ENCODE data around the gene PLXNA2.

Gene PLXNA2

GRCh38 chr1:208222376-208223126, 21.6 kb downstream of the PLXNA2 start:
- DNase-seq: no peak

DNA sequence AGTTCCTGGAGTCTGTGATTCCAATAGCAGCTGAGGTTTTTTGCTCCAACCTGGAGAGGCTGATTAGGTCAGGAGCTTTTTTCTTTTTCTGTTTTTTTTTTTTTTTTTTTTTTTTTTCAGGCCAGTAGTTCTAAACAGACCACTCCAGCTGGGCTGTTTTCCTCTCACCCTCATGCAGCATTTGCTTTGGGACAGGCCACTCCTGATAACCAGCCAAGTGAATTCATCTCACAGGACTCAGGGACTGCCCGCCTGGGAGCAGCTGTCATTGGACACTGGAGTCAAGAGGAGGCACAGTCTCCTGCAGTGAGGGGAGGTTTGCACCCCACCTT, 22.9 kb downstream of the PLXNA2 start:
- no peak for DNase-seq

DNA sequence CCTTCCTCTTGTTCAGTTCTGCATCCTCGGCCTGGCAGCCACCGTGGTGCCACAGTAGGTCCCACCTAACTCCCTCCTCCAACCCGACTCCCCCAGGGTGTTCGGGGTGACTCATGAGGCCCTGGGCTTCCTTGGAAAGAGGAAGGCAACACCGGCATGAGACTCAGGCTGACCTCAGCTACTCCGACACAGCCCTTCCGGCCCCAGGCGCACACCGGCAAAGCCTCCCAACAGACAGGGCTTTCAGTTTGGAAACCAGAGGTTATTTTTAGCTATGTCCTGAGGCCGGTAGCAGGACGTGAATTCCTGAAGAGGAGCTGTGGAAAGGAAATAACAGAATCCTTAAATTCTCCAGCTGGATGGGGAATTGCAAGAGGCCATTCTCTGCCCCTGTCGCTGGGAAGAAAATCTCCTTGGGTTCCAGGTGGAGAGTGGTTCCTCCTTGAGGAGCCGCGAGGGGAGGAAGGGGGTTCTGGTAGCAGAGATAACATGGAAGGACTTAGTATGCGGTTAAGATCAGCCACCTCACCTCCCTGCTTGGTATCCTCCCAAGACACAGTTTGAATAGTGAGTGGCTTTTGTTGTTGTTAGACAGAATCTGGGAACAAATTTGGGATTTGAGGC, 24.4 kb downstream of the PLXNA2 start:
- DNase-seq: no peak

- no peak for DNase-seq
Observed at GRCh38 chr1:208219098-208219658, 25.0 kb downstream of the PLXNA2 start.

DNA sequence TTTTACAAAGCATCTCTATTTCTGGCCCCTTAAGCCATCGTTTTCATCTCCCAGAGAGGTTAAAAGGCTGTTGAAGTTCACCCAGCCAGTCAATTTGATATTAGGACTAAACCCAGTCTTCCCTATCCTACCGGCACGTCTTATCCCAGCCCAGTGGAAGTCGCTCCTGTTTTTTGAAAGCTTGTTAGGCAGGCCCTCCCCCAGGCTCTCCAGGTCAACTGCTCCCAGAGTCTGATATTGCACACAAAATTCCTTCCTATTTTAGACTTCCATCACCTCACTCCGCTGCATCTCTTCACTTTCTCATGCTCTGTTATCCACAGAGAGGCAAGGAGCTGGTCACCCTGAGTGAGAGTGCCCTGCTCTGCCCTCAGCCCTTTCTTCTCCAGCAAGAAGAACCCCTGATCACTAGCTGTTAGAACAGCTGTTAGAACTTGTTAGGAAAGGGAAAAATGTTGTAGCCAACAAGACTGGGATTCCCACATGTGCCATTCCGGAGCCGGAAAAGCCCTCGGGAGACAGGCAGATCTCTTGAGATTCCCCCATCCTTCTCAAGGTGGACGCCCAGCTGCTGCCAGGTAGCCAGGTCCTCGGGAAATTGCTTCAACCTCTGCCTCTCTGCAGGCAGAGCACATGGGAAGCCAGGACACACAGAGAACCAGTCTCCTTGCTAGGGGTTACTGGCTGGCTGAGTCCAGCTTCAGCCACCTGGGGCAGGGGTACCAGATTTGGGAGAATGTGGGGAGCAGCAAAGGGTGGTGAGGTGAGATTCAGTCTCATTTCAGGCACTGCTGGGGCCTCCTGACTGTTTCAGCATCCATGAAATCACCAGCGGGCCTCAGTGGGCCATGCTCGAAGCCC, 25.7 kb downstream of the PLXNA2 start:
- DNase-seq: no peak

DNA sequence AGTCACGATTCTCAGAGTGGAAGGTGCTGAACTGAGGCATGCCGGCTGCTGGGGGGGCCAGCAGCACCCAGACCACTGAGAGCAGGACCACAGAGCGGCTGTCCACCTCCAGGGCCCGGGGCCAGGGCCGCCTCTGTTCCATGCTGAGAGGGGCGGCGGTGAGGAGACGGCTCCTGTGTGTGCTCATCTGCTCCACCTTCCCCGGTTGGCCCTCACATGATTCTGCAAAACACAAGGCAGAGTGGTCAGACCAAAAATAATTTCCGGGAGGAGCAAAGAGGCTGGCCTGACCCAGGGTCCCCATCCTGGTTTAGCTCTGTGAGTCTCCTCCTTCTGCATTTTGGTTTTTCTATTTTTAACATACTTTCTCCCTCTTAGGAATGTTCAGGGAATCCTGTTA, 26.4 kb downstream of the PLXNA2 start:
- no peak for DNase-seq

DNA sequence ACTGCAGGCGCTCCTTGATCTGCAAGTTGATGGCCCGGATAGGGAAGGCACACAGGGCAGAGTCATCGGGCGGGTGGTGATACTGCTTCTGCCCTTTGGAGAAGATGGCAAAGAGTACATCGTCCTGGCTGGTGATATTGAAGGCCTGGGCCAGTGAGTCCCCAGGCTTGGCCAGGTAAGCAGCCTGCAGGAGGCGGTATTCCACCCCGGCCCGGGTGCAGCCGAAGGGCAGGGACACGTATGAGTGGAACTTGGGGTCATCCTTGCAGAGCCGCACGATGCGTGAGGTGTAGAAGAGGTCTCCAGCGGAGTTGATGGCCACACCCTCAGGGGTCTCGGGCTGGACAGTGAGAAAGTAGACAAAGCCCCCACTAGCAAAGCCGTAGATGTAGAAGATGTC, 27.4 kb downstream of the PLXNA2 start:
- DNase-seq: no peak

GRCh38 chr1:208216062-208216461, 28.1 kb downstream of the PLXNA2 start:
- DNase-seq: no peak

- no peak for DNase-seq
Observed at GRCh38 chr1:208215393-208215792, 28.8 kb downstream of the PLXNA2 start.

GRCh38 chr1:208213786-208214185, 30.4 kb downstream of the PLXNA2 start:
- DNase-seq: no peak

- DNase-seq: no peak
Observed at GRCh38 chr1:208212893-208213292, 31.3 kb downstream of the PLXNA2 start.

GRCh38 chr1:208211921-208212843, 32.0 kb downstream of the PLXNA2 start:
- DNase-seq: no peak

DNA sequence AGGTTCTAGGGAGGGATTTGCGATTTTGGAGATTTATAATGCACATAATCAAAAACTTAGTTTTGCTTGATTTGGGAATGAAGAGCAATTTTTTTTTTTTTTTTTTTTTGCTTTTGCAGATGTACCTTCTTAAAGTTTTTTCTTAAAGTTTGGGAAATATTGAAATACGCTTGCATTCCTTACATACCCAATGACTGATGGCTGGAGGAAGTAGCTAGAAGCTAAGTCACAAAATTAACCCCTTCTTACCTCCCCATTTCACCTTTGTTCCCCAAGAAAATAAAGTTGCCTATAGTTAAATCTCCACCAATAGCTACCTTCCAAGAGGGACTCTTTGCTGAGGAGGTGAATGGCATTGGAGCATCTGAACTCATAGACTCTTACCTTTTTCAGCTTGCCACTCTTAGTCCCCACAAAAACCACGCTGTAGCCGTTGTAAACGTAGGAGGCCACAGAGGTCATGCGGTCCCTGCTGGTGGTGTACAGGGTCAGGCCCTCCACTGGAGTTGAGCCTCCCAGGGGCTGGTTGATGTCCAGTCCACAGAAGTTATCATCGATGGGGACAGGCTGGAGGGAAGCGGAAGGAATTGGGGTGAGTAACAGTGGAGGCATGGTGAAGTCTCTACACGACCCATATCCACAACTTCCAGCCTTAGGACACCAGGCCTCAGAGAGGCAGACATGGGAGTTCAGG, 34.1 kb downstream of the PLXNA2 start:
- DNase-seq: no peak

DNA sequence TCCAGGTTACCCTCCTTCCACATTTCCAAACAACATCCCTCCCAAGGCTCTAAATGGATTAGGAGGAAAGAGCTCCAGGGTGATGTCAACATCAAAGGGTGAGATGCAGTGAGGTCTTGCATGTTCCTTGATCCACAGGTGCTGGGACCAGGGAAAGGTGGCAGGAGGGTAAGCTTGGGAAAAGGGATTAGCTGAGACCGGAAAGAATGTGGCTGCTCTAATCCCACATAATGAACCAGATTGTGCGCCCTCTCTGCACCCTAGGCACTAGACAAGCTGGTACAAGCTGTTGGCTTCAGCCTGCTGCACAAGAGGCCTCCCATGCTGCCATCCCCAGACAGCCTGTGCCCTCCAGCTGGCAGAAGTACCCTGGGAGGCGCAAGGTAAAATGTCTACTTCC, 34.9 kb downstream of the PLXNA2 start:
- no peak for DNase-seq

DNA sequence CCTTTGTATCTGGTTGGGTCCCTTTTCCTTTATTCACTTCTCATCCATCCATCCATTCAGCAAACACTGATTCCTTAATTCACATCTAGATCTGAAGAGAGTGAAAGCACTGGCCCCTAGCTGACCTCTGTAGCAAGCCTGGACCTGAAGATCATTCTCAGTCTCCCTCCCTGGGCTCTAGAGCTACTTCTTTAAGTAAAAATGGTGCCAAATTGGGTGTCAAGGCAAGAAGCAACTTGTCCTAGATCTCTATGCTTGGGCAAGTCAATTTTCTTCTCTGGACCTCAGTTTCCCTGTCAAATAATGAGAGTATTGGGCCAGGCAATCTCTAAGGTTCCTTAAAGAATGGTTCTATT, 36.1 kb downstream of the PLXNA2 start:
- no peak for DNase-seq

DNA sequence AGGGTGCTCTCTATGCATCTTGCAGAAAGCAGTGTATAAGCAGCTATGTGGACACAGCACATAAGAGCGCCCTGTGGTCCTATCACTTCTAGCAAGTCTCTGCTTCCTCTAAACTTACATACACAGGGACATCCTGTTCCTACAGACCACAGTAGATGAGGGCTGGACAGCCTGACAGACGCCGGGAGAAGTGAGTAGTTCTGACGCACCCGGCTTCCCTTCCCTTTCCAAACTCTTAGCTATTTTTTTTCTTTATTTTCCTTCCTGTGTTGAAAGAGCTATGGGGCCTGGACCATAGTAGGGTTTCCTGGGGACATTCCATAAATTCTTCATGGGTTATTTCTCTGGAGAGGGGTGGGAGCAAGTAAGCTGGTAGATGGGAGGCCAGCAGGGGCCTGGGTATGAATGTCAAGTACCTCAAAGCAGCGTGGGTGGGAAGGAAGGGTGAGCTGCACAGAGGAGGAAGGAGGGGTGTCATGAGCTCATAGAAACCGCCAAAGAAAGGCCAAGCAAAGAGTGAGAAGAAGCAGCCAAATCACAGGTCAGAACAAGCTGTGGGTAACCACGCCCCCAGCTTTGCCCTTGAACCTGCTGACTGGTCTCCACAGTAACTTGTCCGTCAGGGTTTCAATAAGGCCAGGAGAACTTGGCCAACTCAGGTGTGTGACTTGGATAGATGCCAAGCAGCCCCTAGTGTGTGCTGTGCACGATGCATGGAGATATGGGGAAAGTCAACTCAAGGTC, 36.6 kb downstream of the PLXNA2 start:
- DNase-seq: no peak

- peak; percentile 74 to 80 for DNase-seq
Observed at GRCh38 chr1:208206092-208206698, 38.0 kb downstream of the PLXNA2 start.

DNA sequence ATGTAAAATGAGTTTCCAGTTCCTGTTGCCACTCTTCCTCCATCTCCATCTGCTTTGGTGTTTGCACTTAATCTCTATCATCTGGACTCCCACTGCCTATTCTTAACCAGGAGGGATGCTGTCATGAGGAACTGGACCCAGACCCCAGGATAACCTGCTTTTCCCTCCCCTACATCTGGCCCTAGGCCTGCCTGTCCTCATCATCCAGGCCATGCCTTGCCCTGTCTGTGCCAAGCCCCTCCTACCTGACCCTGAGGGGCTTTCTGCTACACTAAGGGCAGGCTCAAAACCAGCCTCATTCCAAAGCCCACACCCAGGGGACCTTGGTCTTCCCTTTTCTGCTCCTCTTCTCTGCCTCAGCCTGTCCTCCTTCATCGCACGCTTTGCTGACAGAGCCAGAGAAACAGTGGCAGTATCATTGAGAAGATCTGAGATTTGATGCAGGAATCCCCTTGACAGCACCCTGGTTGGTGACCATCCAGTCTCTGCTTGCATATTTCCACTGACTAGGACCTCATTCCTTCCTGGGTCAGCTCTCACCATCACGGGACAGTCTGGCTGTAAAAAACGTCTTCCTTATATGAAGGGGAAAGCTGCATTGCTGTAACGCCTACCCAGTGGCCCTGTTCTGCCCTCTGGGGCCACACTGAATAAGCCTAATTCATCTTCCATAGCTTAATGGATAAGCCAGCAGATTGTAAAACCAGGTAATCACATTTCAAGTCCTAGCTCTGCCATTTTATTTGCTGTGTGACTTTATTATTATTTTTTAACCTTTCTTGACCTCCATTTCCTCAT, 38.8 kb downstream of the PLXNA2 start:
- no peak for DNase-seq

DNA sequence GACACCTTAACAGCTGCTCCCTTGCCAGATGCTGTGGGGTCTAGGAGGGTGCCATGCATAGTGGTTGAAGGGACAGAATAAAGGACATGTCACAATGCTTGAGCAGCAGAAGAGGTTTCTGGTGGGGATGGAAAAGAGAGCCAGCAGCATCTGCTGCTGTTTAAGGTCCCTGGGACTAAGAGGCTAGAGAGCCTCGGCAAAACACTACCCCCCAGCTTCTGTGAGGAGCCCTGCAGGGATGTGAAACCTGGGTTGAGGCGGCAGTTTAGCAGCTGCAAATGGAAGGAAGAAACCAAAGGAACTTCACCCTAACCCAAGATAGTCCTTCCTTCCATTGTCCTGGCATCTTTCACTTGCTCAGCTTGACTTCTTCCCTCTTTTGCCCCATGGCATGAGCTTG, 39.4 kb downstream of the PLXNA2 start:
- DNase-seq: no peak

Data from SHP77 (cell line).